ENCODE data around the gene COMT. TPM values are rescaled to one million over a fixed set of nuclear protein-coding genes. Genes with fewer than 3 reads are reported as not detected.

COMT gene
- 96.0 and 103 TPM in 2 replicates for total RNA-seq (2022)
- percentile 67 among the genes with signal in this experiment for Bru-seq, nascent RNA
- percentile 69 among the genes with signal in this experiment for BruChase-seq, experiment 1, labeled RNA remaining after a 2-hour chase
- BruChase-seq, experiment 2, labeled RNA remaining after a 6-hour chase, result percentile 77 among the genes with signal in this experiment
- long read RNA-seq, transcript COMT-202 (6 exons, 2,437 nt), result minor isoform, 70 of 257 reads
- long read RNA-seq, transcript COMT-209 (4 exons, 1,035 nt), result major isoform, 154 of 257 reads
- long read RNA-seq, partial matches to known transcripts, result 7 of 257 reads
- long read RNA-seq, other reads (novel, unspliced or antisense), result 22 of 257 reads

GRCh38 chr22:19941365-19942082, at the start of gene COMT, which contains the start of gene TXNRD2:
Gene COMT, plus strand, starts transcription at chr22:19941772. Its CDS starts 20,755 bp downstream, at chr22:19962527.
Gene TXNRD2, minus strand, starts transcription at chr22:19941818. Its CDS starts 15 bp downstream, at chr22:19941803.
- Histone ChIP-seq H3K9me3 (no peaks in the 10 kb centered on the region; the same call in 1 of the 2 replicates), H3K27me3 (replicated peaks; ENCODE audit: control insufficient read depth, insufficient read depth, low read length) (no peaks in the 10 kb centered on the region), H3K4me1 (peaks cover 13% of the 10 kb centered on the region), H3K4me3 (ENCODE audit: low read depth, low read length) (peak within 1 kb of the TSS; percentile 62), H3K36me3 (ENCODE audit: control insufficient read depth, insufficient read depth, low read length) (no peaks in the 10 kb centered on the region)
- no TSS peak for BruUV-seq (replicated peaks)
- peaks cover 31% of the 10 kb centered on the region for H3K36me3 Mint-ChIP-seq (ENCODE audit: insufficient read depth, unreplicated experiment)
- ChIA-PET CTCF (interaction anchor here (0.7 to 2.9 kb wide), 2 partner anchors 9 to 12 kb away, joined by 10 to 17 read pairs; no protein-coding TSS in a partner anchor), POLR2A (interaction anchor here (0.9 kb wide), 1 partner anchor 176 kb away, joined by 3 read pairs; no protein-coding TSS in a partner anchor)
- H3K4me1 Mint-ChIP-seq (ENCODE audit: low read depth, unreplicated experiment), result peaks cover 10% of the 10 kb centered on the region
- peak; percentile 79 to 88 for DNase-seq
- peak within 1 kb of the TSS; percentile 96 for H3K27ac Mint-ChIP-seq (ENCODE audit: unreplicated experiment)
- intact Hi-C loops (cut with micrococcal nuclease; ENCODE audit: unreplicated experiment), result no loop called here
- H3K4me3 Mint-ChIP-seq (ENCODE audit: unreplicated experiment), result peak within 1 kb of the TSS; percentile 96
- H3K27me3 Mint-ChIP-seq (ENCODE audit: insufficient read depth, unreplicated experiment), result no peaks in the 10 kb centered on the region
- TF ChIP-seq CTCF (IDR thresholded peaks at IDR 0.05; ENCODE audit: insufficient read depth in 1 of 2, low read depth in 1 of 2, low read length in 1 of 2, severe bottlenecking in 1 of 2, unreplicated experiment in 1 of 2), result no peak
- peaks cover 16% of the 10 kb centered on the region for H3K9me3 Mint-ChIP-seq (ENCODE audit: unreplicated experiment)

GRCh38 chr22:19892257-19892879, 49.2 kb upstream of the COMT start:
- H3K4me3 ChIP-seq (ENCODE audit: low read depth, low read length), result no peak overlapping the region
- H3K4me1 Mint-ChIP-seq (ENCODE audit: low read depth, unreplicated experiment), result peaks cover 14% of the 10 kb centered on the region
- peak overlapping the region; percentile 40 for H3K27ac Mint-ChIP-seq (ENCODE audit: unreplicated experiment)
- BruUV-seq (replicated peaks), result no TSS peak
- no peaks in the 10 kb centered on the region for H3K9me3 Mint-ChIP-seq (ENCODE audit: unreplicated experiment)
- H3K9me3 ChIP-seq, result no peaks in the 10 kb centered on the region
- no peak for DNase-seq
- intact Hi-C loops (cut with micrococcal nuclease; ENCODE audit: unreplicated experiment), result no loop called here
- POLR2A ChIA-PET, result no interaction called here
- no peaks in the 10 kb centered on the region for H3K27me3 ChIP-seq (replicated peaks; ENCODE audit: control insufficient read depth, insufficient read depth, low read length)
- H3K36me3 Mint-ChIP-seq (ENCODE audit: insufficient read depth, unreplicated experiment), result peaks cover 16% of the 10 kb centered on the region
- no peak overlapping the region for H3K4me3 Mint-ChIP-seq (ENCODE audit: unreplicated experiment)
- no peak for TF ChIP-seq CTCF (IDR thresholded peaks at IDR 0.05; ENCODE audit: insufficient read depth in 1 of 2, low read depth in 1 of 2, low read length in 1 of 2, severe bottlenecking in 1 of 2, unreplicated experiment in 1 of 2)
- CTCF ChIA-PET, result interaction anchor here (0.9 kb wide), 1 partner anchor 162 kb away, joined by 3 read pairs; no protein-coding TSS in a partner anchor
- H3K4me1 ChIP-seq, result peaks cover 19% of the 10 kb centered on the region
- H3K27me3 Mint-ChIP-seq (ENCODE audit: insufficient read depth, unreplicated experiment), result no peaks in the 10 kb centered on the region
- H3K36me3 ChIP-seq (ENCODE audit: control insufficient read depth, insufficient read depth, low read length), result no peaks in the 10 kb centered on the region

GRCh38 chr22:19892925-19893324, 48.6 kb upstream of the COMT start:
- ChIA-PET POLR2A (no interaction called here), CTCF (no interaction called here)
- no peak overlapping the region for H3K4me3 Mint-ChIP-seq (ENCODE audit: unreplicated experiment)
- H3K27me3 Mint-ChIP-seq (ENCODE audit: insufficient read depth, unreplicated experiment), result no peaks in the 10 kb centered on the region
- H3K27ac Mint-ChIP-seq (ENCODE audit: unreplicated experiment), result peak overlapping the region; percentile 40
- Histone ChIP-seq H3K4me1 (peaks cover 19% of the 10 kb centered on the region), H3K27me3 (replicated peaks; ENCODE audit: control insufficient read depth, insufficient read depth, low read length) (no peaks in the 10 kb centered on the region), H3K9me3 (no peaks in the 10 kb centered on the region), H3K4me3 (ENCODE audit: low read depth, low read length) (no peak overlapping the region), H3K36me3 (ENCODE audit: control insufficient read depth, insufficient read depth, low read length) (no peaks in the 10 kb centered on the region)
- TF ChIP-seq CTCF (IDR thresholded peaks at IDR 0.05; ENCODE audit: insufficient read depth in 1 of 2, low read depth in 1 of 2, low read length in 1 of 2, severe bottlenecking in 1 of 2, unreplicated experiment in 1 of 2), result no peak
- no TSS peak for BruUV-seq (replicated peaks)
- H3K9me3 Mint-ChIP-seq (ENCODE audit: unreplicated experiment), result no peaks in the 10 kb centered on the region
- peaks cover 18% of the 10 kb centered on the region for H3K36me3 Mint-ChIP-seq (ENCODE audit: insufficient read depth, unreplicated experiment)
- DNase-seq, result no peak
- intact Hi-C loops (cut with micrococcal nuclease; ENCODE audit: unreplicated experiment), result no loop called here
- H3K4me1 Mint-ChIP-seq (ENCODE audit: low read depth, unreplicated experiment), result peaks cover 14% of the 10 kb centered on the region

Measured in Caco-2 (cell line).